ENCODE results near the gene ASIC4.

Gene ASIC4

GRCh38 chr2:219477815-219478214 is 36.5 kb upstream of the ASIC4 start:
- no peak for DNase-seq (ENCODE audit: low read depth)
- no peak overlapping the region for H3K4me3 ChIP-seq (ENCODE audit: low read depth, low read length)
- no peak for TF ChIP-seq CTCF (IDR thresholded peaks at IDR 0.05; ENCODE audit: low read depth, low read length)
- TF ChIP-seq MYC (IDR thresholded peaks at IDR 0.05; ENCODE audit: low read depth, low read length) = no peak
- TF ChIP-seq POLR2A (IDR thresholded peaks at IDR 0.05; ENCODE audit: extremely low read depth, insufficient read length) = no peak
- TF ChIP-seq MAX (IDR thresholded peaks at IDR 0.05; ENCODE audit: low read depth, low read length) = no peak

- no peak for TF ChIP-seq MYC (IDR thresholded peaks at IDR 0.05; ENCODE audit: low read depth, low read length)
- no peak for TF ChIP-seq POLR2A (IDR thresholded peaks at IDR 0.05; ENCODE audit: extremely low read depth, insufficient read length)
- TF ChIP-seq MAX (IDR thresholded peaks at IDR 0.05; ENCODE audit: low read depth, low read length) = no peak
- no peak for TF ChIP-seq CTCF (IDR thresholded peaks at IDR 0.05; ENCODE audit: low read depth, low read length)
These were observed 35.4 kb upstream of the ASIC4 start for GRCh38 chr2:219478916-219479315.

GRCh38 chr2:219480004-219480403 is 34.3 kb upstream of the ASIC4 start:
- TF ChIP-seq CTCF (IDR thresholded peaks at IDR 0.05; ENCODE audit: low read depth, low read length) = no peak
- TF ChIP-seq MYC (IDR thresholded peaks at IDR 0.05; ENCODE audit: low read depth, low read length) = no peak
- TF ChIP-seq POLR2A (IDR thresholded peaks at IDR 0.05; ENCODE audit: extremely low read depth, insufficient read length) = no peak
- no peak for TF ChIP-seq MAX (IDR thresholded peaks at IDR 0.05; ENCODE audit: low read depth, low read length)
- DNase-seq (ENCODE audit: low read depth) = no peak
- H3K4me3 ChIP-seq (ENCODE audit: low read depth, low read length) = no peak overlapping the region

More at GRCh38 chr2:219478916-219479315, 35.4 kb upstream of the ASIC4 start:
- DNase-seq (ENCODE audit: low read depth) = no peak
- no peak overlapping the region for H3K4me3 ChIP-seq (ENCODE audit: low read depth, low read length)

- TF ChIP-seq CTCF (IDR thresholded peaks at IDR 0.05; ENCODE audit: low read depth, low read length) = no peak
- TF ChIP-seq MYC (IDR thresholded peaks at IDR 0.05; ENCODE audit: low read depth, low read length) = no peak
- TF ChIP-seq MAX (IDR thresholded peaks at IDR 0.05; ENCODE audit: low read depth, low read length) = no peak
- TF ChIP-seq POLR2A (IDR thresholded peaks at IDR 0.05; ENCODE audit: extremely low read depth, insufficient read length) = no peak
- DNase-seq (ENCODE audit: low read depth) = no peak
- H3K4me3 ChIP-seq (ENCODE audit: low read depth, low read length) = no peak overlapping the region
These were observed 31.4 kb upstream of the ASIC4 start for GRCh38 chr2:219482674-219483405.

GRCh38 chr2:219483451-219484342 is 30.6 kb upstream of the ASIC4 start:
- no peak for DNase-seq (ENCODE audit: low read depth)
- no peak overlapping the region for H3K4me3 ChIP-seq (ENCODE audit: low read depth, low read length)
- TF ChIP-seq CTCF (IDR thresholded peaks at IDR 0.05; ENCODE audit: low read depth, low read length) (no peak), MAX (IDR thresholded peaks at IDR 0.05; ENCODE audit: low read depth, low read length) (no peak), POLR2A (IDR thresholded peaks at IDR 0.05; ENCODE audit: extremely low read depth, insufficient read length) (no peak), MYC (IDR thresholded peaks at IDR 0.05; ENCODE audit: low read depth, low read length) (no peak)
